Transverse colon (tissue), 3 donors: ENCODE data around the gene DHRS1.

Experiments used
- EP300 ChIP-seq: sonication (generic); formaldehyde crosslinking; IDR thresholded peaks from one replicate; pipeline ENCODE4 v1.6.1; 2017; ENCODE audit warnings: antibody characterized with exemption, low read depth
- POLR2A ChIP-seq: fragments of 450-650 bp; IDR thresholded peaks from one replicate; pipeline ENCODE4 v1.6.1; 2016; ENCODE audit warnings: antibody characterized with exemption, mild to moderate bottlenecking, moderate library complexity
- TF ChIP-seq, protein P1 (sequence below), 5 experiments: fragments of 200-600 bp in 3 of 5; fragments of 450-650 bp in 2 of 5; sonication (generic) in 3 of 5; IDR thresholded peaks; 1 replicate in 2 of 5; 2 replicates in 3 of 5; pipeline ENCODE4 v1.5.1; 2016 to 2017; ENCODE audit warnings: antibody characterized with exemption in 5 of 5, inconsistent platforms in 3 of 5, mild to moderate bottlenecking in 2 of 5, moderate library complexity in 1 of 5

DNA sequence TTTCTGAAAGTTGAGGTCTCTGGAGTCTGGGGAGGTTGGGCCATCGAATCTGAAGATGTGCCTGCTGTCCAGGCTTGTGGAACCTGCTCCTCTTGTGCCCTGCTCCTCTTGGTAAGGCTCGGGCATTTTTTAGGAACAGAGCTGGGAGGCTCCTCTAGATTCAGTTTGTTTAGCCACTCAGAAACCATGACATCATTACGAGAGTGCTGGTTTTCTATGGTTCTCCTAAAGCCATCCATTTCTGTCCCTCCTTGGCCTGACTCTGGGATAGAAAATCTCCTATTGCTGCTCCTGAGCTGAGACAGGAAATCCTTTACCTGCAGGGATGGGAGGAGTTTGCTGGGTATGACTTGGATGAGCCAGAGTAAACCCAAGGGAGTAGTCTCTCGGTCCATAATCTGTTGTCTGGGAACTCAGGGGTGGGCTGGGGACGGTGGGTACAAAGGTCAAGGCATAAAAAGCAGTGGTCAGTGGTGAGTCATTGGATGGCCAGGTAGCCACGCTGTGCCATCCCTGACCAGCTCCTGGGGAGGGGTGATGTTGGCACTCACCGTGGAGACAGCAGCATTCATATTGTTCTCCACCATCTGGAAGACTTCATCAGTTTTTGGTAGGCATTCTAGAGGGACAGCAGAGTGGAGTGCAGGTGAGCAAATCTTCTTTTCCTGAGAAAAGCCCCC is 37.7 kb upstream of the DHRS1 start:
- TF ChIP-seq EP300 (no peak), POLR2A (no peak)
- TF ChIP-seq, protein P1, sequence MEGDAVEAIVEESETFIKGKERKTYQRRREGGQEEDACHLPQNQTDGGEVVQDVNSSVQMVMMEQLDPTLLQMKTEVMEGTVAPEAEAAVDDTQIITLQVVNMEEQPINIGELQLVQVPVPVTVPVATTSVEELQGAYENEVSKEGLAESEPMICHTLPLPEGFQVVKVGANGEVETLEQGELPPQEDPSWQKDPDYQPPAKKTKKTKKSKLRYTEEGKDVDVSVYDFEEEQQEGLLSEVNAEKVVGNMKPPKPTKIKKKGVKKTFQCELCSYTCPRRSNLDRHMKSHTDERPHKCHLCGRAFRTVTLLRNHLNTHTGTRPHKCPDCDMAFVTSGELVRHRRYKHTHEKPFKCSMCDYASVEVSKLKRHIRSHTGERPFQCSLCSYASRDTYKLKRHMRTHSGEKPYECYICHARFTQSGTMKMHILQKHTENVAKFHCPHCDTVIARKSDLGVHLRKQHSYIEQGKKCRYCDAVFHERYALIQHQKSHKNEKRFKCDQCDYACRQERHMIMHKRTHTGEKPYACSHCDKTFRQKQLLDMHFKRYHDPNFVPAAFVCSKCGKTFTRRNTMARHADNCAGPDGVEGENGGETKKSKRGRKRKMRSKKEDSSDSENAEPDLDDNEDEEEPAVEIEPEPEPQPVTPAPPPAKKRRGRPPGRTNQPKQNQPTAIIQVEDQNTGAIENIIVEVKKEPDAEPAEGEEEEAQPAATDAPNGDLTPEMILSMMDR (IDR thresholded peaks at IDR 0.05): no peak
